Common myeloid progenitor, CD34-positive (primary cell): ENCODE data around the gene FHIT.

Experiments used
- CTCF ChIA-PET: fragments of 350-600 bp; sonication (Branson Sonifier 250); formaldehyde crosslinking; loops from one replicate; lab custom pipeline; 2021; ENCODE audit warnings: antibody characterized with exemption; lab: Charles Lee
- POLR2A ChIA-PET: fragments of 350-600 bp; sonication (Branson Sonifier 250); formaldehyde crosslinking; loops from one replicate; lab custom pipeline; 2021; ENCODE audit warnings: antibody characterized with exemption; lab: Charles Lee
- DNase-seq, 3 donors: peaks; one replicate each; pipeline versions ENCODE4 v3.0.0 to v3.0.0-alpha.2; 2013
- H3K27ac ChIP-seq, 2 experiments: 1 replicate in 1 of 2; 2 replicates in 1 of 2; pipeline ENCODE4 v1.7.0; 2013; ENCODE audit warnings: inconsistent platforms in 2 of 2, low read length in 2 of 2, mild to moderate bottlenecking in 2 of 2, low read depth in 1 of 2, moderate library complexity in 1 of 2; ENCODE audit not compliant: severe bottlenecking in 2 of 2, insufficient read depth in 1 of 2, poor library complexity in 1 of 2
- H3K27me3 ChIP-seq, 5 experiments: replicated peaks in 2 of 5; 1 replicate in 3 of 5; 2 replicates in 2 of 5; pipeline versions ENCODE4 v1.6.1 to v1.7.0; 2013; ENCODE audit warnings: low read length in 4 of 5, mild to moderate bottlenecking in 2 of 5, moderate library complexity in 2 of 5, inconsistent platforms in 1 of 5; ENCODE audit not compliant: insufficient read depth in 5 of 5, control insufficient read depth in 4 of 5
- H3K36me3 ChIP-seq, 4 experiments: 1 replicate in 2 of 4; 2 replicates in 2 of 4; pipeline versions ENCODE4 v1.6.1 to v1.7.0; 2013; ENCODE audit warnings: low read length in 3 of 4, control low read depth in 1 of 4, mild to moderate bottlenecking in 1 of 4; ENCODE audit not compliant: control insufficient read depth in 4 of 4, insufficient read depth in 4 of 4
- H3K4me1 ChIP-seq, 4 experiments: 1 replicate in 3 of 4; 2 replicates in 1 of 4; pipeline versions ENCODE4 v1.6.1 to v1.7.1; 2013; ENCODE audit warnings: low read length in 3 of 4, mild to moderate bottlenecking in 3 of 4, control low read depth in 1 of 4, inconsistent platforms in 1 of 4, moderate library complexity in 1 of 4; ENCODE audit not compliant: control insufficient read depth in 4 of 4, insufficient read depth in 4 of 4; ENCODE audit errors: control extremely low read depth in 1 of 4
- H3K4me3 ChIP-seq, 7 experiments: 1 replicate in 4 of 7; 2 replicates in 3 of 7; pipeline versions ENCODE4 v1.5.1 to v1.7.0; 2013; ENCODE audit warnings: mild to moderate bottlenecking in 7 of 7, low read length in 6 of 7, moderate library complexity in 6 of 7, inconsistent platforms in 2 of 7, low read depth in 2 of 7, control low read depth in 1 of 7; ENCODE audit not compliant: insufficient read depth in 4 of 7, control insufficient read depth in 1 of 7; ENCODE audit errors: extremely low read depth in 1 of 7
- H3K9me3 ChIP-seq, 5 experiments: 1 replicate in 4 of 5; 2 replicates in 1 of 5; pipeline versions ENCODE4 v1.6.1 to v1.7.1; 2013; ENCODE audit warnings: low read length in 4 of 5, mild to moderate bottlenecking in 2 of 5, inconsistent platforms in 1 of 5, low read depth in 1 of 5, moderate library complexity in 1 of 5; ENCODE audit not compliant: control insufficient read depth in 4 of 5, insufficient read depth in 2 of 5; ENCODE audit errors: control extremely low read depth in 1 of 5
- WGBS: methylation state at CpG from one replicate; pipeline ENCODE4 v1.1.5; 2013; ENCODE audit not compliant: insufficient coverage; 5-methylcytosine and 5-hydroxymethylcytosine counted together

The FHIT gene

GRCh38 chr3:59867185-59868002 lies 1383.9 kb downstream of the FHIT start:
- Histone ChIP-seq H3K27ac (no peak overlapping the region), H3K27me3 (no peaks in the 10 kb centered on the region), H3K36me3 (no peaks in the 10 kb centered on the region), H3K4me1 (peaks cover 0 to 15% (median 3%) of the 10 kb centered on the region in 4 experiments), H3K4me3 (no peak overlapping the region), H3K9me3 (peaks cover 0 to 7% (median 0%) of the 10 kb centered on the region in 5 experiments)
- CTCF ChIA-PET = interaction anchor here (1.0 kb wide), 1 partner anchor 15 kb away, joined by 3 read pairs; no protein-coding TSS in a partner anchor
- DNase-seq = no peak
- 100% methylated on average over 1 of the region's 3 CpGs for WGBS
- POLR2A ChIA-PET = no interaction called here

- 59% methylated on average over 5 of the region's 5 CpGs for WGBS
- Histone ChIP-seq H3K27ac (no peak overlapping the region), H3K27me3 (no peaks in the 10 kb centered on the region), H3K36me3 (no peaks in the 10 kb centered on the region), H3K4me1 (peaks cover 0 to 15% (median 3%) of the 10 kb centered on the region in 4 experiments), H3K4me3 (no peak overlapping the region), H3K9me3 (peaks cover 0 to 9% (median 0%) of the 10 kb centered on the region in 5 experiments)
- CTCF ChIA-PET = no interaction called here
- POLR2A ChIA-PET = no interaction called here
- peak in 1 of 3 donors; percentile 42 for DNase-seq
These were observed 1385.2 kb downstream of the FHIT start for GRCh38 chr3:59866076-59866475.

GRCh38 chr3:59865351-59865750 lies 1385.9 kb downstream of the FHIT start:
- peaks cover 0 to 9% (median 0%) of the 10 kb centered on the region in 5 experiments for H3K9me3 ChIP-seq
- H3K4me1 ChIP-seq = peaks cover 0 to 15% (median 3%) of the 10 kb centered on the region in 4 experiments
- ChIA-PET POLR2A (no interaction called here), CTCF (no interaction called here)
- no peak for DNase-seq
- WGBS = 97% methylated on average over 3 of the region's 4 CpGs
- no peak overlapping the region for H3K27ac ChIP-seq
- no peaks in the 10 kb centered on the region for H3K27me3 ChIP-seq
- H3K4me3 ChIP-seq = no peak overlapping the region
- H3K36me3 ChIP-seq = no peaks in the 10 kb centered on the region

- Histone ChIP-seq H3K27me3 (no peaks in the 10 kb centered on the region), H3K4me1 (peaks cover 0 to 10% (median 3%) of the 10 kb centered on the region in 4 experiments), H3K36me3 (no peaks in the 10 kb centered on the region), H3K9me3 (peaks cover 0 to 9% (median 0%) of the 10 kb centered on the region in 5 experiments), H3K27ac (no peak overlapping the region), H3K4me3 (no peak overlapping the region)
- no peak for DNase-seq
- POLR2A ChIA-PET = no interaction called here
- 100% methylated on average over 2 of the region's 6 CpGs for WGBS
- CTCF ChIA-PET = no interaction called here
These were observed 1388.6 kb downstream of the FHIT start for GRCh38 chr3:59862686-59863085.

- peaks cover 0 to 9% (median 2%) of the 10 kb centered on the region in 4 experiments for H3K4me1 ChIP-seq
- POLR2A ChIA-PET = no interaction called here
- DNase-seq = peak; percentile 75 to 90 (median 82)
- H3K9me3 ChIP-seq = peaks cover 0 to 4% (median 0%) of the 10 kb centered on the region in 5 experiments
- no peaks in the 10 kb centered on the region for H3K36me3 ChIP-seq
- H3K27me3 ChIP-seq = no peaks in the 10 kb centered on the region
- 43% methylated on average over 3 of the region's 7 CpGs for WGBS
- H3K4me3 ChIP-seq = peak overlapping the region in 2 of 7 experiments; percentile 5 to 40
- CTCF ChIA-PET = interaction anchor here (0.6 to 5.2 kb wide), 14 partner anchors 8 to 340 kb away, joined by 3 to 40 read pairs (median 4); no protein-coding TSS in a partner anchor
- no peak overlapping the region for H3K27ac ChIP-seq
These were observed 1393.5 kb downstream of the FHIT start for GRCh38 chr3:59857589-59858346.

GRCh38 chr3:59856934-59857460 lies 1394.3 kb downstream of the FHIT start:
- peaks cover 0 to 9% (median 2%) of the 10 kb centered on the region in 4 experiments for H3K4me1 ChIP-seq
- H3K27ac ChIP-seq = no peak overlapping the region
- 42% methylated on average over 6 of the region's 7 CpGs for WGBS
- ChIA-PET CTCF (interaction anchor here (0.6 to 5.2 kb wide), 11 partner anchors 9 to 1032 kb away, joined by 3 to 40 read pairs (median 3); no protein-coding TSS in a partner anchor), POLR2A (no interaction called here)
- no peaks in the 10 kb centered on the region for H3K9me3 ChIP-seq
- H3K4me3 ChIP-seq = peak overlapping the region in 1 of 7 experiments; percentile 11
- peak in 1 of 3 donors; percentile 6 for DNase-seq
- no peaks in the 10 kb centered on the region for H3K27me3 ChIP-seq
- no peaks in the 10 kb centered on the region for H3K36me3 ChIP-seq
